GM19099 (cell line): ENCODE data around the gene IL1R2.

ENCODE experiments used
- POLR2A ChIP-seq: IDR thresholded peaks from 3 replicates; pipeline ENCODE4 v1.6.1; 2011; ENCODE audit warnings: low read depth; ENCODE audit not compliant: insufficient read length; ENCODE audit errors: extremely low read depth

Gene IL1R2

GRCh38 chr2:102000813-102001766 lies 9.3 kb downstream of the IL1R2 start:
- no peak for TF ChIP-seq POLR2A

- no peak for TF ChIP-seq POLR2A
These were observed 10.0 kb downstream of the IL1R2 start for GRCh38 chr2:102001767-102002142.

- no peak for TF ChIP-seq POLR2A
These were observed 10.5 kb downstream of the IL1R2 start for GRCh38 chr2:102002228-102002627.

- TF ChIP-seq POLR2A, result no peak
These were observed 11.9 kb downstream of the IL1R2 start for GRCh38 chr2:102003696-102004095.

GRCh38 chr2:102004581-102004980 lies 12.8 kb downstream of the IL1R2 start:
- no peak for TF ChIP-seq POLR2A

- no peak for TF ChIP-seq POLR2A
These were observed 13.7 kb downstream of the IL1R2 start for GRCh38 chr2:102005449-102005848.

GRCh38 chr2:102005989-102006885 lies 14.5 kb downstream of the IL1R2 start:
- TF ChIP-seq POLR2A, result no peak

GRCh38 chr2:102006886-102007278 lies 15.1 kb downstream of the IL1R2 start:
- no peak for TF ChIP-seq POLR2A

GRCh38 chr2:102008490-102008889 lies 16.7 kb downstream of the IL1R2 start:
- TF ChIP-seq POLR2A, result no peak

- TF ChIP-seq POLR2A, result no peak
These were observed 17.8 kb downstream of the IL1R2 start for GRCh38 chr2:102009557-102009956.

- TF ChIP-seq POLR2A, result no peak
These were observed 19.1 kb downstream of the IL1R2 start for GRCh38 chr2:102010902-102011301.

GRCh38 chr2:102012061-102012614 lies 20.4 kb downstream of the IL1R2 start:
- TF ChIP-seq POLR2A, result no peak

GRCh38 chr2:102013206-102014040 lies 21.7 kb downstream of the IL1R2 start:
- TF ChIP-seq POLR2A, result no peak

- no peak for TF ChIP-seq POLR2A
These were observed 22.2 kb downstream of the IL1R2 start for GRCh38 chr2:102014041-102014345.

- TF ChIP-seq POLR2A, result no peak
These were observed 23.6 kb downstream of the IL1R2 start for GRCh38 chr2:102015399-102015798.

- no peak for TF ChIP-seq POLR2A
These were observed 24.7 kb downstream of the IL1R2 start for GRCh38 chr2:102016399-102016955.
